Measurements from ENCODE around the gene NAA10.

DNA sequence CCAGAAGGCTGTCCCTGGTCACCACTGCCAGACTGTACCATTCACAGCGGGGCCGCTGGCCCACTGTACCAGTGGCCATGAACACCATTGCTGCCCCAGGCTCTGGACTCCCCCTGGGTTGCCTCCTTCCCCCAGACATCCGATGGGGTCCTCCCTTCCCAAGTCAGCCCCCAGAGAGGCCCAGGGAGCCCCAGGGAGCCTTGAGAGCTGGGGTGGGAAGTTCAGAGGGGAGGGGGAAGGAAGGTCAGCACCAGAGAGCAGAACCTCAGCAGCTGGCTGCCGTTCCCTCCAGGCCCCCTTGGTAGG, 8.3 kb downstream of the NAA10 start:
- TF ChIP-seq CTCF (IDR thresholded peaks at IDR 0.05) (no peak), EP300 (IDR thresholded peaks at IDR 0.05) (no peak)
